Non-pigmented ciliary epithelial cell (primary cell): ENCODE data around the gene CYP3A5.
"Not testable (repeated sequence)": the region's sequence is repeated elsewhere in the genome, so short reads cannot be mapped to it uniquely, and the experiment has no call there.

Source experiments
- DNase-seq: peaks from one replicate; pipeline ENCODE4 v3.0.0-alpha.2; 2010; ENCODE audit warnings: low read depth

CYP3A5 gene

DNA sequence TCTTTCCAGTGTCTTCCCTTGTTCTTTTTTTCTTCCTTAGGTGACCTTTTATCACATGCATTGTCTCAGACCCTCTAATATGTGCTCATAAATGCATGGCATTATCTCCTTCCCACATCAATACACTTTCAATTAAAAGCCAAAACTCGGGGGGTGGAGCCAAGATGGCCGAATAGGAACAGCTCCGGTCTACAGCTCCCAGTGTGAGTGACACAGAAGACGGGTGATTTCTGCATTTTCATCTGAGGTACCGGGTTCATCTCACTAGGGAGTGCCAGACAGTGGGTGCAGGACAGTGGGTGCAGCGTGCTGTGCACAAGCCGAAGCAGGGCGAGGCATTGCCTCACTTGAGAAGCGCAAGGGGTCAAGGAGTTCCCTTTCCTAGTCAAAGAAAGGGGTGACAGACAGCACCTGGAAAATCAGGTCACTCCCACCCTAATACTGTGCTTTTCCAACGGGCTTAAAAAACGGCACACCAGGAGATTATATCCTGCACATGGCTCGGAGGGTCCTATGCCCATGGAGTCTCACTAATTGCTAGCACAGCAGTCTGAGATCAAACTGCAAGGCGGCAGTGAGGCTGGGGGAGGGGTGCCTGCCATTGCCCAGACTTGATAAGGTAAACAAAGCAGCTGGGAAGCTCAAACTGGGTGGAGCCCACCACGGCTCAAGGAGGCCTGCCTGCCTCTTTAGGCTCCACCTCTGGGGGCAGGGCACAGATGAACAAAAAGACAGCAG, 6.2 kb upstream of the CYP3A5 start:
- DNase-seq, result not testable (repeated sequence)

DNA sequence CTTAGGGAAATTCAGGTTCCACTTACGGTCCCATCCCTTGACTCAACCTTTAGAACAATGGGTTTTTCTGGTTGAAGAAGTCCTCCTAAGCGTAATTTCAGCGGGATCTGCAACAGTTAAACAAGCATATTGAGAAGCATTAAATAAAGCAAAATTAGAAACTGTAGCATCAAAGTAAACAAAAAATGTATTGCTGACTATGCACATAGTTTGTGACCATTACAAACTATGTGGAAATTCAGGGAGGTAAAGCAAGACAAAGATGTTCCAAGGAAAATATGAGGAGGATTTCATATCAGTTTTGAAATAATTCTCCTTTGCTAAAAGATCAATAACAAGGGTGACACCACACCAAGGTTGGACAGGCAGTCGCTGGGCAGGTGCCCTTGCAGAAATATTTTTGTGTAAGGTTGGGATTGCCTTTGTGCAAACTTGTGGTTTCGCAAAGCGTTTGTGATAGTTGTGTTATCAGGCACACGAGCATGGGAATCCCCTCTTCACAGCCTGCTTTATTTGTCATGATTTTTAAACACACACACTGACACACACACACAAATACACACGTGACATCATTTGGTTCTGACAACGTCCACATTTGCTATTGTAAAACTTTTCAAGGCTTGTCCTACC, 5.4 kb upstream of the CYP3A5 start:
- no peak for DNase-seq

DNA sequence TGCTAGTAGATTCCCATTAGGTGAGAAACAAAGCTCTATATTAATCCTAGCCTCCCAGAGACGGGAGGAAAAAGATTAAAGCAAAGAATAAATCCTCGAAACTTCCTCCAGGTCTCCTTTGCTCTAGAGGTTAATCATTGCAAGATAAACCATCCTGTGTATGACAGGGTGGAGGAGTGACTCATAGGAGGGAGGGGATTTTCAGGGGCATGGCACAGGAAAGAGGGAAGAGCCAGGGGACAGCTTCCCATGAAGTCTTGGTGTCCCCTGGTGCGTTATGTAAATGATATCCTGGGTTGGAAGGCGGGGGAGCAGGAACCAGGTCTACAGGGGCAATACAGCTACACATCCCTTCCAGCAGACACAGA, 780 bp downstream of the CYP3A5 start:
- DNase-seq, result no peak

DNA sequence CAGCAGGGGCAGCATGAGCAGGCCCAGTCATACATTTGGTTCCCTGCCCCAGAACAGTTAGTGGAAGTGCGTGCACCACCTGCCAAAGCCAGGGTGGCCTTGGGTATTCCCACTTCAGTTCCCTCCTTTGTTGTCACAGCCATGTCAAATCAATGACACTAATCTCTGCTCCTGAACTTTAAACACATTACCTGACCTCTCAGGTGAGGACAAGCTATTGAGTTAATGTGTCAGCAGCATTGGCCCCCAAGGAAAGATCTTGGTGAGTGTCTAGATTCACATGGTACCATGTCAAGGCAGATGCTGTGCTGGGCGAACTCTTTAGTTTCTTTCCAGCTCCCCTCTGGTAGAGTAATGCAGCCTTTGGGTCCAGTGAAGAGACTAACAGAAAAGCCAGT, 2.1 kb downstream of the CYP3A5 start:
- DNase-seq, result no peak

DNA sequence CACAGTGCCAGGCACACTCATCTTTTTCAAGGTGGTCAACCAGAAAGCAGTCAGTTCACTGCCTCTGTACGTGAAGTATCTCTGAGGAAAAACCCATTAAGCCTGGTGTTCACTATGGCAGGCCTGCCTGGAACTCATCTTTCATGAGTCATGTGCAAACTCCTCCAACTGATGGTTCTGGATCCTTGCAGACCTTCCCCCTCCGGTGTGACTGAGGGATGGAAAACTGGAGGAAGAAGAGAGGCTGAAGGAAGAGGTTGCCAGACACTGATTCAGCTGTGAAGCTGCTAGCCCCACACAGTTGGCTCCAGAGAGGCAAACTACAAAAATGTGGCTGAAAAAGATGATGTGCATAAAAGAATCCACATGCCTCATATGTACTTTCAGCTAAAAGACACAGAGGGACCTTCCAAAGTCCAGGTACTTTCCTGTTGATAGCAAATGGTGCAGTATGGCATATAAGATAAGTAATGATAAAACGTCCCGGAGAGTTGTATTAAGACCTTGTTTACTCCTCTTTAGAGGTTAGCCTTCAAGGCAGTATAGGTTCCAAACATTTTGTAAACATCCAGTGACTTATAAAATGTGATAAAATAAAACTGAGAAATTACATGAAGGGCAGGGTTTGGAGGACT, 2.7 kb downstream of the CYP3A5 start:
- DNase-seq, result no peak

DNA sequence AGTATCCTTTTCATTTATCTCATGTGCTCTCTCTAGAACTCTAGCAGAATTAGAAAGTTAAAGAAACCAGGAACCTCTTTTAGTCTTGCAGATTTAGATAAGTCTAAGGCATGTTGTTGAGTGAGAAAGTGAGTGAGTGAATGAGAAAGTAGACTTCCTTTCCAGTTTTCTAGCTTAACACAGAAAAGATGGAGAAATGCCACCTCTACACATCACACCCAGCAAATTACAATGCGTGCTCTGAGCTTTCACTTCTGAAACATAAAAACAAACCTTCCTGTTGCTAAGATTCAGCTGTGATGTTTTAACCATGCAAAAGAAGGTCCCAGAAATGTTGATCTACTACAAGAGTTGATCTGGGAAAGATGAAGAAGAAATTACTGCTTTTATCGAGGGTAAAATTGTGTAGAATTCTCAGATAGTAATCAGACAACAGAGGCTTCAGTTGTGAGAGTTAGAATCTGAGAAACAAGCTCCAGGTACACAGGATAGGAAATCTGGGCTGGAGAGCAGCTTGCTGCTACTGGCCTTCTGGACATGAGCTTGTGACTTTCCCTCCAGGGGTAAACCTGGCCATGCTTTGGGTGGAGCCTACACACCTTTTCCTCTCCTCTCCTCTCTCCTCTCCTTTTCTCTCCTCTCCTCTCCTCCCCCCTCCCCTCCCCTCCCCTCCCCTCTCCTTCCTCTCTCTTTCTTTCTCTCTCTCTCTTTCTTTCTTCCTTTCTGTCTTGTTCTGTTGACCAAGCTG, 4.6 kb downstream of the CYP3A5 start:
- no peak for DNase-seq

DNA sequence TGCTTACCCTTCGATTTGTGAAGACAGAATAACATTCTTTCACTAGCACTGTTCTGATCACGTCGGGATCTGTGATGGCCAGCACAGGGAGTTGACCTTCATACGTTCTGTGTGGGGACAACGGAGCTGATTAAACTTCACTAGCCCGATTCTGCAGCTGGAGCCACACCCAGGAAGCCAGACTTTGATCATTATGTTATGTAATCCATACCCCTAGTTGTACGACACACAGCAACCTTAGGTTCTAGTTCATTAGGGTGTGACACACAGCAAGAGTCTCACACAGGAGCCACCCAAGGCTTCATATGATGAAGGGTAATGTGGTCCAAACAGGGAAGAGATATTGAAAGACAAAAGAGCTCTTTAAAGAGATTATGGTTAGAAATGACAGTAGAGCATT, 7.2 kb downstream of the CYP3A5 start:
- DNase-seq, result no peak

DNA sequence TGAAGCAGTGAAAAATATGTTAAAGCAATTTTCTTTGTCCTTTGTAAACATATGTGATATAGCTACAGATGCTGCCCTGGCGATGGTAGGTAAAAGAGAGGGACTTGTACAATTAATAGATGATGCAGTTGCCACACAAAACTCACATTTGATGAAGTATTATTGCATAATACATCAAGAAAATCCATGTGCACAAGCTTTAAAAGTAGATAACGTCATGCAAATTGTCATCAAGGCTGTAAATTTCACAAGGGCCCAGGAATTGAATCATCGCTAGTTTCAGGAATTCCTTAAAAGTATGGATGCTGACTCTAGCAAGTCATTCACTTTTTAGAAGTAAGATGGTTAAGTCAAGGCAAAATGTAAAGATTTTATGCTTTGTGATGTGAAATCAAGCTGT, 10.0 kb downstream of the CYP3A5 start:
- no peak for DNase-seq

DNA sequence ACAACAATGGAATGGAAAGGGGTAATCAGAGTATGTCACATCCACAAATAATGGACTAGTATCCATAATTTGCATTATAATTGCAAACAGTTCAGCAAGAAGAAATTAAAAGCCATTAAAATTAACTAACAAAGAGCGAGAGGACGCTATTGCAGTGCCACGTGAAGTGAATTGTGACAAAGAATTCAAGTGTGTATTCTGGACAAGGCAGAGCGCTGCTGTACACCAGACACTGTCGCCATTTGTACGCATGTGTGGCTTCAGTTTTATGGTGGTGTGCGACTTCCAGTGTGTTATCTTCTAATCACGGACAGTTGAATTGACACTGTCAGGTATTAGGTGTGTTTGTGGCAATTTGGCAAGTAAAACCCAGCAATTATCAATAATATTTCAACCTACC, 11.3 kb downstream of the CYP3A5 start:
- DNase-seq, result no peak

DNA sequence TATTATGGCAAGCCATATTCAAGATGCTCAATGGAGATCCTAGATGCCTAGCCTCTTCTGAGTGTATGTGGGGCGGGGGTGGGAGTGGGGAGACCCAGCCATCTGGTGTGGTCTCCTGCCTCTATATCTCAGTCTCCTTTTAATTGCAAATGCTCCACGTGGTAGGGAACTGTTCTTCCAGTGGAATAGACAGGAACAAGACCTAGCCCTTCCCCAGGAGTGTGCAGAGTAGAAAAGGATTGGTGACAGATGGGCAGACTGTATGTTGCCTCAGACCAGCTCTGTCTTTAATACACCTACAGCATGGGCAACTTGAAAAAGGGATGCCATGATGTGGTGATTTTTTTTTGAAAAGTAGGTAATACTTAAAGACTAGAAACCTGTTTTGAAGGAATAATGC, 12.6 kb downstream of the CYP3A5 start:
- no peak for DNase-seq

DNA sequence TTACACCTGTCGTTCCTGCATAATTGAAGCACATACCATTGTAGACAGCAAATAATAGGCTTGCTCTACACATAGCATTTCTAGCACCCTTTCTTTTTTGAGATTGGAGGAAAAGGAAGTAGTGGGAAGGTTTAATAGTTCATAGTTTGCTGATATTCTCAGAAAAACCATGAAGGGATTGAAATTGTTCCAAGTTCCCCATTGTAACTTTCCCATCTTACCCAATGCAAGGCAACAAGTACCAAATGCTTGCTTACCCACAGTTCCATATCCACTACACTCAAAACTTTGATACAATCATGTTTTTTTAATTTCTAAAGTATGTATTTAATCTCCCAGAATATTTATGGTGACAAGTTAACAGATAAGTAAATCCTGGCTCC, 13.8 kb downstream of the CYP3A5 start:
- DNase-seq, result no peak

DNA sequence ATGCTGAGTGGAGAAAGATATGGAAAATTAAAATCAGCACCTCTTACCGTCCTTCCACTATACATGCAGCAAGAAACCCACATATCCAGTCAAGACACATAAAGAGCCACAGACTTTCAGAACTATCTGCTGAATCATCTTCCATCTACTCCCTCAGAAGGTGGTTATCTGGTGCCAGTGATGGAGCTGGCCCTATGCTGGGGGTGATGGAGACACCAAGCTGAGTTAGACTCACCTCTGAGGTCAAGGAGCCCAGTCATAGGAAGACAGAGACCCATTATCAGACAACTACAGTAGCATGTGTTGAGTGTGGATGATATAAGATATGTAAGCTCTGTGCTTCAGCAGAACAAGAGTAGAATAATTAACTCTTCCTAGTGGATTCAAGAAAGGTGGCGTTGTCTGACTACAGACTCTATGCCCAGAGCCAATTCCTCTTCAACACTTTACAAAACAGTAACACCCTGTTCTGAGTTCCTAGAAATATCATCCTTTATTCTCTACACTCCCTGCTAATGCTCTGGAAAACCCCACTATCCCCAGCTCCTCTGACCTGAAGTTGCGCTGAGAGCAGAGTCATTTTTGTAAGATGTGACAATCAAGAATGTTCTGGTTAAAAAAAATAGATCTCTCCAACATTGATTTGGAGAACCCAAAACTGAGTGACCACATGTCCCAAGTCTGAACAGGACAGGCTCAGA, 14.3 kb downstream of the CYP3A5 start:
- no peak for DNase-seq

DNA sequence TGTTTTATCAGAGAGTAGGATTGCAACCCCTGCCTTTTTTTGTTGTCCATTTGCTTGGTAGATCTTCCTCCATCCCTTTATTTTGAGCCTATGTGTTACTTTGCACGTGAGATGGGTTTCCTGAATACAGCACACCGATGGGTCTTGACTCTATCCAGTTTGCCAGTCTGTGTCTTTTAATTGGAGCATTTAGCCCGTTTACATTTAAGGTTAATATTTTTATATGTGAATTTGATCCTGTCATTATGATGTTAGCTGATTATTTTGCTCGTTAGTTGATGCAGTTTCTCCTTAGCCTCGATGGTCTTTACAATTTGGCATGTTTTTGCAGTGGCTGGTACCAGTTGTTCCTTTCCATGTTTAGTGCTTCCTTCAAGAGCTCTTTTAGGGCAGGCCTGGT, 21.9 kb downstream of the CYP3A5 start:
- DNase-seq, result not testable (repeated sequence)

DNA sequence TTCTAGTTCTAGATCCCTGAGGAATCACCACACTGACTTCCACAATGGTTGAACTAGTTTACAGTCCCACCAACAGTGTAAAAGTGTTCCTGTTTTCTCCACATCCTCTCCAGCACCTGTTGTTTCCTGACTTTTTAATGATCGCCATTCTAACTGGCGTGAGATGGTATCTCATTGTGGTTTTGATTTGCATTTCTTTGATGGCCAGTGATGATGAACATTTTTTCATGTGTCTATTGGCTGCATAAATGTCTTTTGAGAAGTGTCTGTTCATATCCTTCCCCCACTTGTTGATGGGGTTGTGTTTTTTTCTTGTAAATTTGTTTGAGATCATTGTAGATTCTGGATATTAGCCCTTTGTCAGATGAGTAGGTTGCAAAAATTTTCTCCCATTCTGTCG, 25.2 kb downstream of the CYP3A5 start:
- not testable (repeated sequence) for DNase-seq

DNA sequence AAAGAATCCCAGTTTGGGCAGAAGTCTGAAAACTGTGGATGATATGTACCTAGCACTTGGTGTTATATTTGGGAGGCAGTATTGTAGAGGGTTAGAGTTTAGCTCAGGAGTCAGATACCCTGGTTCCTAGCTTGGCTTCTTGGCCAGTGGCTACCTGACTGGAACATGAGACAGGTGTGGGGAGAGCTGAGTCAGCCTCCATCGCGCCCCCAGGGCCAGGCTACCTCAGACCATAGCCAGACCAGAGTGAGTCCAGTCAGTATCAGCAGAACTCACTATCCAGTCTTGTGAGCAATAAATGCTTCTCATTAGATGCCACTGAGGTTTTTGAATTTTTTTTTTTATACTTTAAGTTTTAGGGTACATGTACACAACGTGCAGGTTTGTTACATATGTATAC, 26.0 kb downstream of the CYP3A5 start:
- DNase-seq, result no peak

DNA sequence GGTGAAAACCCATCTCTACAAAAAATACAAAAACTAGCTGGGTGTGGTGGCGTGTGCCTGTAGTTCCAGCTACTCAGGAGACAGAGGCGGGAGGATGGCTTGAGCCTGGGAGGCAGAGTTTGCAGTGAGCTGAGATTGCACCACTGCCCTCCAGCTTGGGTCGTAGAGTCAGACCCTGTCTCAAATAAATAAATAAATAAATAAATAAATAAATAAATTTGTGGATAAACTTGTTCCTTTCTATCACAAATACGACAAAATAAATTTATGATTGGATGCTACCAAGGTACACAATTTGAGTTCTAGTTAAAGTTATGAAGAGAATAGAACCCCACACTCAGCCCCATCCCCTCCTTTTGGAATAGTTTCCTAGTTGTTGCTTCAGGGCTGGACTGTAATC, 26.5 kb downstream of the CYP3A5 start:
- DNase-seq, result not testable (repeated sequence)

DNA sequence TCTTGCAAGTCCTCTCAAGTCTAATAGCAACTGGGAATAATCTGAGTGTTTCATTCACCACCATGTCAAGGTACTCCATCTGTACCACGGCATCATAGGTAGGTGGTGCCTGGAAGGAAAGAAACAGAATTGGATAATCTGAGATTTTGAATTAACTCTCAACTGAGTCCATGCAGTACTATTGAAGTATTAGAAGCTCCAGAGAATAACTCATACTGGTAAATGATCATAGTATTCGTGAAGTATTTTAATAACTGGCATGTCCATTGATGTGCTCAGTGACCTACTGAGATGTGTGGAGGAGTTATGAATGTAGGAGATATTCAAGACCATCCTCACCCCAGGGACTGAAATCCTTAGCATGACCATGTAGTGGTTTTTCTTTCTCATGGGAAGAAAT, 27.1 kb downstream of the CYP3A5 start:
- no peak for DNase-seq

DNA sequence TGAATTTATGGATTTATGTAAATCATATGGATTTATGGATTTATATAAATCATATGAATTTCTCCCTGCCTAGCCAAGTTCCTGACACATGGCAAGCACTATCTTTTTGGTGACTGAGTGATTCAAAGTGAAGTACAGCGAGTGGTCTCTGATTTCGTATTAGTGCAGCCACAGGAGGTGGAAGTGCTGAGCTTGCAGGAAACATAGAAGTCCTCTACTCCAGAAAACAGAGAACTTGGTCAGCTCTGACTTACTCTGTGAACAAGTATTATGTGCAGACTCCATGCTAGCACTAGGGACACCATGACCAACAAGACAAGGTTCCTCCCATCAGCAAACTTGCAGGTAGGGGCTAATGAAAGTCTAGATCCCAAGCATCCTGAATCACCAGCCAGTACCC, 28.5 kb downstream of the CYP3A5 start:
- DNase-seq, result no peak

DNA sequence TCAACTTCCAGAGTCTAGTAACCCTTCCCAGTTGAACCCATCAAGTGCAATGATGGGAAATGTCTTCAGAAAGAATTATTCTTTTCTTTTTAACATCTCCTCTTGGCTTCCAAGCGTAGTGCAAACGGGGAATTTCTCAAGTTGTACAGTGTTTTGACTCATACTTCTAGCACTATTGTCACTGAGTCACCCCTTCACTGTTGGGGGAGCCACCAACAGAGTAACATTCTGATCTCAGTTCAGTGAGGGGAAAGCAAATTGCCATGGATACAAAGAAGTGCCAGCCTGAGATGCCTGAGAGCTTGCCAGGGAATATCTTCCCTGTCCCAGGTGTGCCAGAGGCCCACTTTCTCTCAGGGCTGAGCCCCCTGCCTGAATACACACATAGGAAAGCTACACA, 31.0 kb downstream of the CYP3A5 start:
- no peak for DNase-seq

DNA sequence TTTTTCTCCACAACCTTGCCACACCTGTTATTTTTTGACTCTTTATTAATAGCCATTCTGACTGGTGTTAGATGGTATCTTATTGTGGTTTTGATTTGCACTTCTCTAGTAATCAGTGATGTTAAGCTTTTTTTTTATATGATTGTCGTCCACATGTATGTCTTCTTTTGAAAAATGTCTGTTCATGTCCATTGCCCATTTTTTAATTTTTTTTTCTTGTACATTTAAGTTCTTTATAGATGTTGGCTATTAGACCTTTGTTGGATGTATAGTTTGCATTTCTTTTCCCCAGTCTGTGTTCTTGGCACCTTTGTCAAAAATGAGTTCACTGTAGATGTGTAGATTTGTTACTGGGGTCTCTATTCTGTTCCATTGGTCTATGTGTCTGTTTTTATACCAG, 34.2 kb downstream of the CYP3A5 start:
- DNase-seq, result no peak

DNA sequence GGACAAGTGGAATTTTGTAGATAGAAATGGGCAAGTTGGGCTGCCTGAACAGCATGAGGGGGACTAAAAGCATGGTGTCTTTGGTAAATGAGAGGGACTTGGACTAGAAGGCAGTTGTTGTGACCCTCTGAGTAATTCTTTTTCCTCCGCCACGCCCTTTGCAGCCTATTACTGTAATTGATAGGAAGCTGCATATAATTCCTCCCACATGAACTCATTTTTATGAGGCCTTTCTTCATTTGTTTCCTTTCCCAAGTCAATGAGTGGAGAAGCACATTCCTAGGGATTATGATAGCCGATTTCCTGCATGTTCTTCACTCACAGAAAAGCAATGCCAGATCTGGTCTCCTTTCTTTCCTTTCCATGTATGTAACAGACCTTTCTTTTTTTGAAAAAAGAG, 35.4 kb downstream of the CYP3A5 start:
- no peak for DNase-seq

DNA sequence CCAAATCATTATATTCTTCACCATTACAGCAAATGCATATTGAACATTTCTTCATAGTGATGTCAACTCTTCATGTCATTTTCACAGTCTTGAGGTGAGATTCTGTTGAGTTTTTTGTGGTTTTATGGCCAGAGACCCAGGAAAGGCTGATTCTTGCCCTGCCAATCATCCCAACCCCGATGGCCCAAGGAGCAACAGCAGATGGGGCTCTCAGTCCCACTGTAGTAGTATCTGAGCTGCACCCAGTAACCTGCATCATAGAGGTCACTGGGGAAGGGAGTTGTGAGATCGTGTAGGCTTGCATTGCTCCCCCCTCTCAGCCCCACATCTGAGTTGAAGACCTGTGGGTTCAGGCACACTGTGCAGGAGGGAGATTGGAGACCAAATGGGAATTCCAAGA, 36.3 kb downstream of the CYP3A5 start:
- DNase-seq, result no peak
